GM10847 (cell line): Measurements from ENCODE around the gene TRAK1.

ENCODE experiments used
- POLR2A ChIP-seq: IDR thresholded peaks from 2 replicates; pipeline ENCODE4 v1.6.1; 2011; ENCODE audit not compliant: insufficient read length; ENCODE audit errors: extremely low read depth

The TRAK1 gene

DNA sequence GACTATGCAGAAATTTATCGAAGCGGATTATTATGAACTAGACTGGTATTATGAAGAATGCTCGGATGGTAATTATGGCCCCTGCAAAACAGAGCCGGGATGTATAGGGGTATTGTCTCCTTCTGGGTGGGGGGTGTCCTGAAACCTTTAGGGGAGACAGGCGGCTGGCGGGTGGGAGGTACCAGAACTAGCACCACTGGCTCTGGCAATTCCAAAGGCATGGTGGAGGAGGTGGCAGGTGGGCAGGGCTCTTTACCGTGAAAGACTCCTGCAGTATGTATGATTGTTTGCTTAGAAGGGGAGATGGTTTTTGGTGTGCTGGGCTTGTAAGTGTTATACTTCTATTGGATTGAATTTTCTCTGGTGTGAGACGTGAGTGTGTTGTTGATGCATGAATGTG, 58.4 kb downstream of the TRAK1 start:
- TF ChIP-seq POLR2A = no peak

DNA sequence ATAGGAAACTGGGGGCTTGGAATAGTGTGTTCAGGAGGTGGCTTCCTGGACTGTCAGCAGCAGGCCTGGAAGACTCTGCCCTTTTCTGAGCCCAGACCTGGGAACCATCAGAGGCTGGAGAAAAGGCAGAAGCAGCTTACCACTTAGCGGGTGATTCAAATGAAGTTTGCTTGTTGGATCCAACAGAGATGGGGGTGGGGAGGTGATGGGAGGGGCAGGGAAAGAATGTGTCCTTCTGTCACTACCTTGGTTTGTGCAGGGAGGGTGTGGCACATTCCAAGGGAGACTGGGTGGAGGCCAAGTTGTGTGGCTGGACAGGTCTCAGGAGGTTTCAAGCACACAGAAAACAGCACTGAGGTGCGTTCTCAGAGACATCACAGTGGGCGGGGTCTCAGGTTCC, 58.8 kb downstream of the TRAK1 start:
- no peak for TF ChIP-seq POLR2A

DNA sequence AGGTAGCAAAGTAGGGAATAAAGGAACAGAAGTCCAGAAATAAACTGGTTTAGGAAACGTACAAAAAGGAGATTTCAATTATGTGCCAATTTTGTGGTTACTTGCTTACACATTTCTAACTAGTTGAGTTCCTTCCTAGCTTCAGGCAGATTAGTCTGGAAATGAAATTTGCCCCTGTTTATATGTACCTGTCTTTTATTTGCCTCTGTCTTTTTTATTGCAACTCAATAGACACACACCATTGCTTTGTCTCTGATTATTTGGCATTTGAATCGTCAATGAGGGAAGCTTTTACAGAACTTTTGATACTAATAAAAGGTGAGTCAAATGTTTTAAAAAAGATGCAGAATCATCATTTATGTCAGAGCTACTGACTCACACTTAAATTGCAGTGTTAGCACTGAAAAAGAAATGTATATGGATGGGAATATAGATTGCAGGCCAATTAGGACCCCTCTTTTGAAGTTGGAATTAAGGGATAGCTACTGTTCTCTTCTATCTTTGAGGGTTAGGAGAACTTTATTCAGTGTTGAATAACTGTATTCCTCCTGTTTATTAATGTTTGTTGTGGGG, 60.5 kb downstream of the TRAK1 start:
- no peak for TF ChIP-seq POLR2A

DNA sequence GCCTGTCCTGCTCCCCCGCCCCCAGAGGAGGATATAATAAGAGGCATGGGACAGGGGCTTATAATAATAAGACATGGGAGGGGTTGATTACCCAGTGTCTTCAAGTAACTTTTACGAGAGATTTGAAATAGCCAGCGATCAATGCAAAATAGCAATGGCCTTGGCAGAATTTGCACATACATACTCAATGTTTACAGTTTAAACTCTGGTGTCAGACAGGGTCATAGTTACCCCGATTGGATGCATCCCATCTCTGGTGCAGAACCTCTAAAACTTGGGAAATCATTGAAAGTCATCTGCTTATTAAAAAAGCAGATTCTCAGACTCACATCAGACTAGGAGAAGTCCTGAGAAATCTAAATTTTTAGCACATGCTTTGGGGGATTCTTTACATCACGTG, 61.0 kb downstream of the TRAK1 start:
- no peak for TF ChIP-seq POLR2A

DNA sequence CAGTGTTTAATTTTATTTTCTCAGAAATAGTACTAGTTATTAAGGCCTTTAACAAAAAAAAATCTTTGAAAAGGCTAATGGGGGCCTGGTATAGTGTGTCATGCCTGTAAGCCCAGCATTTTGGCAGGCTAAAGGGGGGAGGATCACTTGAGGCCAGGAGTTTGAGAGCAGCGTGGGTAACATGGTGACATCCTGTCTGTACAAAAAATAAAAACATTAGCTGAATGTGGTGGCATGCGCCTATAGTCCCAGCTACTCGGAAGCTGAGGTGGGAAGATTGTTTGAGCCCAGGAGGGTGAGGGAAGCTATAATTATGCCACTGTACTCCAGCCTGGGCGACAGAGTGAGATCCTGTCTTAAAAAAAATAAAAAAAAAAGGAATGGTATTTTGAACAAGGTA, 61.9 kb downstream of the TRAK1 start:
- TF ChIP-seq POLR2A = no peak

DNA sequence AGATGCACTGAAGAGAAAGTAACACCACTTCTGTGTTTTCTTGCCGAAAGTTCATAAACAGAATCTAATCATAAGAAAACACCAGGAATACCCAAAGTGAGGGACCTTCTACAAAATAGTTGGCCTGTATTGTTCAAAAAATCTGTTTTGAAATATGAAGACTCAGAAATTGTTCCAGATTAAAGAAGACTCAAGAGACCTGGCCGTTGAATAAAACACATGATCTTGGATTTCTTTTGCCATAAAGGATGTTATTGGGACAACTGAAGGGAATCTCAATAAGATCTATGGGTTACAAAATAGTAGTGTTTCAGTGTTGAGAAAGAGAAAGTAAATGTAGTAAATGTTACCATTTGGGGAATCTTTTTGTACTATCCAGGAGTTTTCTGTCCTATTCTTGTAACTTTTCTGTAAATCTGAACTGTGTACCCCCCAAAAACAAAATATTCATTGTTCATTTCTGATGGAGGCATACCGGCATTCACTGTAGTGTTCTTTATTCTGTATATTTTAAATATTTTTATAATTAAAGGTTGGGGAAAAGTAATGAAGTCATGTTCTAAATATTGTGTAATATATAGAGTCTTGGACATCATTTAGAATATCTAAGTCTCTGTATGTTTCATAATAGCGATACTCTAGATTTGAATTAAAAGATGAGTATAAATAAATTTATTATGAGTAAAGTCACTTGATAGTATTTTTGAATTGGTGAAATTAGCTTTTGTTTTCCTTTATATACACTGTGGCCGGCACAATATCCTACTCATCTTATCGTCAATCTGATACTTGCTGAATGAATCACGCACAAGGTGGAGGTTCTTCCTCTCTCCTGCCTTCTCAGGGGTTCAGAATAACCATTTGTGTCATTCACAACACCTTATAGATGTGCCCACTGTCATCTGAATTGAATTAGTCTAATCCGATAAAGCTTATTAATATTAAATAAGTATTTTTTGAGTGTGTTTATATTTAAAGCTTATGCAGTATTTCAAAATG, 66.7 kb downstream of the TRAK1 start:
- no peak for TF ChIP-seq POLR2A

DNA sequence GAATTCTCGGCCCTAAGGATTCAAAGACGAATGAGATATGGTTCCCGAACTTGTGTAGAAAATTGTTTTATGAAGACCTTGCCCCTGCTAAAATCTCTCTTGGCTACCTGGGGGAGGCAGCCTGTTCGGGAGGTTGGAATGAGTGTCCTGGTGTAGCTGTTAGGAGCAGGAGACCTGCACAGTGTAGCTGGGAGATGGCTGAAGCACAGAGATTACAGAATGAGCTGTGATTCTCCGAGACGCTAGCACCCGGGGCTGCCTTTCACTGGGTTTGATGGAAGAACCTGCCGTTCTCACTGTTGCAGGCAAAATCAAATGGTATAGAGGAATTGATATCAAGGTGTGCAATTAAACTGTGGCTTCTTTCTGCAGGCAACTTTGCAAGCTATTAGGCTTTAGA, 68.0 kb downstream of the TRAK1 start:
- TF ChIP-seq POLR2A = no peak

DNA sequence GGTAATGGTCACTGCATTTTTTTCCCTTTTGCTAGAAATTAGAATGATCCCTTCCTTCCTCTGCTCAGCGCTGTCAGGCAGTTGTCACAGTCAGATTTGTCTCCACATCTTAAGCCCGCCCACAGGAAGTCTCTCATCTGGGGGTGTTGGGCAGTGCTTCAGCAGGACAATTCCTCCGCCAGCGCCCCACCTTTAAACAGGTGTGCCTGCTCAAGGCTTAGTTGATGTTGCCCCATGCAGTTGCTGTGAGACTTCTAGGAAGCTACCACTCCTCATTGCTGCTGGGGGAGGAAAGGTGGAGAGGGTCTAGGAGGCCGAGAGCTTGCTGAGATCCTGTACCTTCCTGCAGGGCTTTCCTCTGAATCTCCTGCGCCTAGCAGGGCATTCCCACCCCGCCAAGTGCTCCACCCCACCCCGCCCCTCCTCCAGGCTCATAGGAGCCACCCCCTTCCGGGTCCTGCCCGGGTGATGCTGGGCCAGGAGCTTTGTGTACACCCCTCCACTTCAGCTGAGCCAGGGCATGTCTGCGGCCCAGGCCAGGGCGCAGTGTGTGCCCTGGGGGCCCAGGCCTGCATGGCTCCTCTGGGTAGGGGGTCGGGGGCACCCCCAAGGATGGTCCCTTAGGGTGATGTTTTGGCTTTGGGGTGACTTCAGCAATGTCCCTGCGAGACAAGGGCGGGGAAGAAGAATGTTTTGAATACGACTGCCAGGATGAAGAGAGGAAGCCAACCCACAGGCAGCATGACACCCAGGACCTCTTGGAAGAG, 68.7 kb downstream of the TRAK1 start:
- no peak for TF ChIP-seq POLR2A

DNA sequence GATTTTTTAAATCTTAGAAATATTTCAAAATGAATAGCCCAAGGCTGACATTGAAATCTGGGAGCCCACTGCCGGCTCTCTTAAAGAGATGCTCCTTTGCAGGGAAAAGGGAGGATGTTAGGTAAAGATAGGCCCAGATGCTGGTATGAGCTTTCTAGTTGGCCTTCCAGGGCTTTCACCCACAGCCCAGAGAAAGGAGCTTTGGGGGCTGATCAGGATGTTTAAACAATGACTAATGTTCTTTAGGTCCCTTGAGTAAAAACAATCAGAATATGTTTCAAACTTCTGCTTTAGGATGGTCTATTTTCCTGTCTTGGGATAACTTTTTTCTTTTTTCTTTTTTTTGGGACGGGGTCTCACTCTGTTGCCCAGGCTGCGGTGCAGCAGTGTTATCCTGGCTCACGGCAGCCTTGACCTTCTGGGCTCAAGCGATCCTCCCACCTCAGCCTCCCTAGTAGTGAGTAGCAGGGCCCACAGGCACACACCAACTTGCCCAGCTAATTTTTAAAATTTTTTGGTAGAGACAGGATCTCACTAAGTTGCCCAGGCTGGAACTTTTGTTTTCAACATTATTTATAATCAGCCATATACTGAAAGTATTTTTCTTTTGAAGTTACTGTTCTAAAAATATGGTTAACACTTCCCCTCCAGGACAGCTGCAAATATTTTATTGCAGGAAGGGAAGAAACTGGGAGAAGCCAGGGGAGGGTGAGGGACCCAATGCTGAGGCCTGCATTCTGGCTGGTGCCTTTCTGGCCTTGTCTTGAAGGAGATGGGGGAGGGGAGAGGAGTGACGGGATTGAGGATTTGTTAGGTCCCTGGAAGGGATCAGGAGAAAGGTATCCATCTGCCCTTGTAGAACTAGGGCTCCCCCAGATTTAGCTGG, 70.1 kb downstream of the TRAK1 start:
- no peak for TF ChIP-seq POLR2A

DNA sequence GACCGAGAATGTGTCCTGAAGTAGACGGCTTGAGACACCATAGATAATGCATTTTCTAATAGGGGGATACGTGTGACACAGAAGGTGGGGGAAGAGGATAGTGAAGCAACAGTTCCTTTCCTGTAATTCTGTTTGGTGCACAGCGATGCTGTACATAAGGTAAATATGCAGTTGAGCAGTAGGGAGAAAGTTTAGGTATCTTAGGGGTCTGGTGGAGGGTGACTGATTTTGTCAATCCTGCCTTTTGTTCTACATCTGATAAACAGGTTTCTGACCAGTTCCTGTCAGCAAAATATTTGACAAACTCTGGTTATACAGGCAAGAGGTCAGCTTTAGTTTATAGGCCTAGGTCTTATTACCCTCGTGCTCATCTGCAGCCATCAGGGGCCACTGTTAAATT, 71.3 kb downstream of the TRAK1 start:
- no peak for TF ChIP-seq POLR2A

DNA sequence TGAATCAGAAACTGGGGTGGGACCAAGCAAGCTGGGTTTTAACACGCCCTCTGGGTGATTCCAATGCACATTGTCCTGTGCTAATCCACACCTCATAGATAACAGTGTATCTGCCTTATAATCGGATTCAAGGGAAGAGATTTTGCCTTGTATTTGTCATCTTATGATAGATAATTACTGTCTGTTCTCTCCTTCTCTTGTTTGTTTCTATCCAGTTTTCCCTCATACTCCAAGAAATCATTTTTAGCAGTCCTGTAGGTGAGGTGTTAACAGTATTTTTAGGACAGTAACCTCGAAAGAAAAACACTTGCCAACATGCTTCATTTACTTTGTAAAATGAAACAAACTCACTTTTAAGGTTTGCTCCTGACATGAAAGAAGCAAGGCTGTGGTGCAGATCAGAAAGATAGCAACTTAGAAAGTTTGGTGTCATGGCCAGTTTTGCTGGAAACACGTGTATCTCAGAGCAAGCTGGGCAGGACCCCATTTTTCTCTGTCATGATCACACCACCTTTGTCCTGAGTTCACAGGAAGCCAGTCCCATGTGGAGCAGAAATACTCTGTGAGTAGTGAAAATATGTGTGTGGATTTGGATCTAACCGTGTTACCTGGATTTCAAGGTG, 72.6 kb downstream of the TRAK1 start:
- no peak for TF ChIP-seq POLR2A

DNA sequence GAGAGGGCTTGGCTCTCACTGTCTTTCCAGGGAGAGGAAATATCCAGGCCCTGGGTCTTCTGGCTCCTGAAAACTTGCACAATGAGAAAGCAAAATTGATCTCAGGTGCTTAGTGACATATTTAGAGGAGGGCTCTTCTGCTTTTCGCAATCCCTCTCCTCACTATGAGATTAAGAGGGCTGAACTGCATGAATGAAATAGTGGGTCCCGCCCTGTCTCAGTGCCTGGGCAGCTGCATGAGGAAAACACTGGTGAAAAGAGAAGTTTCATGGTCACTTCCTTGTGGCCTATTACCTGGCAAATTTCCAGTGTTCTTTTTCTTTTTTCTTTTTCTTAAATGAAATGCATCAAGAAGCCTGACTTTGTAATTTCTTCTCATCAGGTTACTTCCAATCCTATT, 73.5 kb downstream of the TRAK1 start:
- TF ChIP-seq POLR2A = no peak

DNA sequence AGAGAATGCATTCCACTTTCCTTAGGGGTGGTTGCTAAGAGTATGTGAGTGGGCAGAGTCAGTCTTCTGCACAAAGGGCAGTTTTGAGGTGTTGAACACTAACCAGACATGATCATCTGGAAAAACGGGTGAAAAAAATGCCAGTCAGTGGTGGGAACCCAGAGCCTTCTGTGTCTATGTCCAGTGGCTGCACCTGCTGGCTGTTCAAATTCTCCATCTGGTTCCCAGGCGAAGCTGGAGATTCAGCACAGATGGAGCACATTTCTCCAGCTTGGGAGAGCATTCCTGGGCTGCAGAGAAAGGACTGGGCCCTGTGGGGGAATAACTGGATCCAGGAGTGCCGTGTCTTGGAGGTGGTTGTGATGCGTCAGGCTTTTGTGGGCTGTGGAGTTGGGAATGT, 74.1 kb downstream of the TRAK1 start:
- no peak for TF ChIP-seq POLR2A

DNA sequence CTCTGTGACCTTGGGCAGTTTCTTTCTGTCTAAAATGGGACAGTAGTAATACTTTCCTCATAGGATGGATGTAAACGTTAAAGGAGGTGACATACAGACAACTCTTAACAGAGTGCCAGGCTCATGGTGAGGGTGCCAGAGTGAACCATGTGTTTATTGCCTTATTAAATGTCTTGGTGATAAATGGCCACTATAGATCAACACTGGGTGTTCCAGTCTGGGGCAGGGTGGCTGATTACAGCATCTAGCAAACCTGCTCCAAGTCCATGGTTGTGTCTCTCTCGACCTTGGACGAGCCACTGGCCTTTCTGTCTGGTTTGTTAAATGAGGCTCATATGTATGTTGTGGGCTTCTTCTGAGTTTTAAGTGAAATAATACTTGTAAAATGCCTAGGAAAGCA, 75.1 kb downstream of the TRAK1 start:
- TF ChIP-seq POLR2A = no peak
